ENCODE measurements around the gene ZNF148.

Gene ZNF148

DNA sequence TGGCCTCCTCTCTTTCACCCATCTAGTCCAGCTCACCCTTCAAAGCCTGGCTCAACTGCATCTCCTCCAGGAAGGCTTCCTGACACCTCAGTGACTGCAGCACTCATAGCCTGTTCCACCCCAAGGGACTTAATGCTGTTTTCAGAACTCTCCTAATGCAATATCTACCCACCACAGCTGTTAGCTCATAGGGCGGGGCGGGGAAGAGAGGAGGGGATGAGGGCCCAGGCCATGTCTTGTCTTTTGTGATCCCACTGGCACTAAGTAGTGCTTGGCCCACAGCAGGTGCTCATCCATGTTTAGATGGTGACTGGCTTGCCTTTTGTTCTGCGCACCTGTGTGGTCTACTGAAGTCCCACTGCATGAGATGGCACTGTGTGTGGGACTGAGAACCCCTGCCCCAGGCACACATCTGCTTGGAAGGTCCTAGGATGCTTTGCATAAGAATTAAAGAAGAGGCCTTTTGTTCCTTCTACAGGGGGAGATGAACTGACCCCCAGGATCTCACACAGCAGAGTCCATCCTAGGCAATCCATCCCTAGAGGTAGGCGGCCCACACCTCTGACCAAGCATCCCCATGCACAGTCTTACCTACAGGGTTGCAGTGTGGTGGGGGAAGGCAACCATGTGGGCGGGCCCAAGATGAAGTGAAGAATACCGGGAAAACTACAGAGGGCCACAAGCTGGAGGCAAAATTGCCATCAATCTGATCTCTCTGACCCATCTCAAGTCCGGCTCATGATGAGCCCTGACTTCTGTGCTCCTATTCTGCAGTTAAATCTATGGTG lies 185.6 kb downstream of the ZNF148 start:
- no peak for DNase-seq (ENCODE audit: low spot score)

DNA sequence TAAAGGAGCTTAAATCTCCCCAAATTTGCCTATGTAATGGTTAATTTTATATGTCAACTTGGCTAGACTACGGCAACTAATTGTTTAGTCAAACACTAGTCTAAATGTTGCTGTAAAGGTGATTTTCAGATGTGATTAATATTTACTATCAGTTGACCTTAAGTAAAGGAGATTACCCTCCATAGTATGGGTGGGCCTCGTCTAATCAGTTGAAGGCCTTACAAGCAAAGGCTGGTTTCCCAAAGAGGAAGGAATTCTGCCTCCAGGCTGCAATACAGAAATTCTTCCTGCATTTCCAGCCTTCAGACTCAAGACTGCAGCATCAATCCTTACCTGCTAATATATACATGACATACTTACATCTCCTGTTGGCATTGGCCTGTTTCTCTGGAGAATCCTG lies 186.2 kb downstream of the ZNF148 start:
- DNase-seq (ENCODE audit: low spot score), result no peak

GRCh38 chr3:125187599-125187910 lies 187.6 kb downstream of the ZNF148 start:
- DNase-seq (ENCODE audit: low spot score), result no peak

- no peak for DNase-seq (ENCODE audit: low spot score)
These were observed 188.1 kb downstream of the ZNF148 start for GRCh38 chr3:125186800-125187598.

DNA sequence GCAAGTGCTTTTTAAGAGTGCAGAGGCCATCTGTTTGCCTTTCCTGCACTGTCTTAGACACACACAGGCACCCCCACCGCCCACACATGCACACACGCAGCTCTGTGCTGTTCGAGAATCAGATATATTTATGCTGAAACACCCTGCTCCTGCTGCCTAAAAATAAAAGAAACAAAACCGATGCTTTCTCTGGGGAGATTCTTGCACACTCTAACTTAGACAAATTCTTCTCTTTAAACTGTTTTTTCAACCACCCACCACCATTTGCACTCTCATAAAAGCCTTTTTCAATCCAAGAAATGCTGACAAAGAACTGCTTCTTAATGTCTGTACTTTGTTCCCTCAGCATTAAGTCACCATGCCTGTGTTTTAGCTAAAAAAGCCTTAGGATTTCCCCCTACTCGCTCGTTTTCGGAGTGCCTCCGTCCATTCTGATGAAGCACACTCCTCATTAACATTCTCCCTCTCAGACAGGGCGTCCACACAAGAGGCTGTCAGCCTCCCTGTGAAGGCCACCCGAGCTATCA lies 188.8 kb downstream of the ZNF148 start:
- DNase-seq (ENCODE audit: low spot score), result no peak

DNA sequence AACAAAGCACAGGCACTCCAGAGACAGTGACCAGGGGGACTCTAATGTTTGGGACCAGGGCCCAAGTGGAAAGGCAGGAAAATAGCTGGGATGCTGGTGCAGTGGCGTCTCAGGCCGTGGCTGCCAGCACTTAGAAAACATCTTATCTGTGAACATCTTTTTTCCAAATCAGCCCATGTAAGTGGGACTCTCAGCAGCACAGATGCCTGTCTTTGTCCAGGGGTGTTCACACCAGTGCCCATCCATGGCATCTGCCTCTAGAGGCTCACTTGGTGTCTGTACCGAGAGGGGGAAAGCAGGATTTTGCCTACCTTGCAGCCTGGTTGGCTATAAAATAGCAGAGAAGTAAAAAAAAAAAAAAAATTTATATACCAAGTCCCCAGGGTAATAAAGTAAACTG lies 189.3 kb downstream of the ZNF148 start:
- no peak for DNase-seq (ENCODE audit: low spot score)

GRCh38 chr3:125179884-125180240 lies 195.3 kb downstream of the ZNF148 start:
- no peak for DNase-seq (ENCODE audit: low spot score)

DNA sequence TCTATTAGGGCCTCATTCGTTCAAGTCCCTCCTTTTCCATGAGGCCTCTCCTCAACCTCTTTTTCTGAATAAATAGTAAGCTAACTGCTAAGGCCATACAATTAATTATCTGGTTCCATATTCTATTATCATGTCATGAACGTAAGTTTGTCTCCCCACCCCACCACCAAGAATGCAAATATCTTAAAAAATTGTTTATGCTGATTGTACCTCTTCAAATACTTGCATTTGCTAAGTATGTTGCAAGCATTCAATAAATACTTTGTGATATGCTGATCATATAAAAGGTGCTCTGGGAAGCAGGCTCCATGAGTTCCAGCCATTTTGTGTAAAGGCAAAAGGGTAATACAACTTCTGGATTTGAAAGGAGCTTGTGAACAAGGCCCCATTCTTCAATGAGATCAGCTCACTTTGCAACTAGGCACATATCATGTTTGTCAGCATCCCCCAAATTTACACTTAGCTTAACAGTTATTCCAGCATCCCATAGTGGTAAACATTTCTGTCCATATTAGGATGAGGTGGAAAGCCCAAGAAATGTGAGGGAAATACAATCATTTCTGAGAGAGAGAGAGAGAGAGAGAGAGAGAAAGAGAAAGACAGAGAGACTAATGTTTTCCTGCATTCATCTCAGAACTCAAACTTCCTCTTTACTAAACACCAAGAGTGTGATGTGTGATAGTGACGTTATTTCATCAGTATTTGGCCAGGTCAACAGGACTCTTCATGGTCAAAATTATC lies 195.8 kb downstream of the ZNF148 start:
- no peak for DNase-seq (ENCODE audit: low spot score)

- DNase-seq (ENCODE audit: low spot score), result no peak
These were observed 197.4 kb downstream of the ZNF148 start for GRCh38 chr3:125177746-125178145.

Data from hematopoietic multipotent progenitor cell treated with erythropoietin and hydrocortisone succinate and interleukin-3 and kit ligand, for 17 days (in vitro differentiated cells).